ENCODE data around the gene NR6A1. TPM values are rescaled to one million over a fixed set of nuclear protein-coding genes. Genes with fewer than 3 reads are reported as not detected.

The NR6A1 gene
- polyA plus RNA-seq, 1 experiment: 0.25 TPM

DNA sequence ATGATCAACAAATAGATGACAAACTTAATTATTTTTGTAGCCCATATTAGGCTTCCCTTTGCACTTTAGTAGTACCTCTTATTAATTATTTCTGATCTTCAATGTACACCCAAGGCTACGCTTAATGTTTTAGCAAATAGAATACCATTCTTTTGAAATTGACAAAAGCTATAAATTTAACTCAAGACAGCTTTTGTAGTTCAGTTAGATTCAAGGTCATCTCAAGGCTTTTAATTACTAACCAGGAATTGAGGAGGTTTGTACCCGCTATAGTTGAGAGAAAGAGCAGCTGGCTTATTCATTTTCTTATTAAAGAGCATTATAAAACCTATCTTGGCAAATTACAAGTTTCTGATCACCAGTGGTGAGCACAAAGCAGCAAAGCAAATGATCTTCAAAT, 15.1 kb downstream of the NR6A1 start:
- DNase-seq (ENCODE audit: low read depth): no peak
- POLR2A ChIA-PET: no interaction called here
- no peaks in the 10 kb centered on the region for H3K36me3 ChIP-seq (ENCODE audit: control insufficient read depth, insufficient read depth, low read length)
- peaks cover 2% of the 10 kb centered on the region for H3K27me3 ChIP-seq (ENCODE audit: control insufficient read depth, insufficient read depth, low read length)
- TF ChIP-seq, protein P1, sequence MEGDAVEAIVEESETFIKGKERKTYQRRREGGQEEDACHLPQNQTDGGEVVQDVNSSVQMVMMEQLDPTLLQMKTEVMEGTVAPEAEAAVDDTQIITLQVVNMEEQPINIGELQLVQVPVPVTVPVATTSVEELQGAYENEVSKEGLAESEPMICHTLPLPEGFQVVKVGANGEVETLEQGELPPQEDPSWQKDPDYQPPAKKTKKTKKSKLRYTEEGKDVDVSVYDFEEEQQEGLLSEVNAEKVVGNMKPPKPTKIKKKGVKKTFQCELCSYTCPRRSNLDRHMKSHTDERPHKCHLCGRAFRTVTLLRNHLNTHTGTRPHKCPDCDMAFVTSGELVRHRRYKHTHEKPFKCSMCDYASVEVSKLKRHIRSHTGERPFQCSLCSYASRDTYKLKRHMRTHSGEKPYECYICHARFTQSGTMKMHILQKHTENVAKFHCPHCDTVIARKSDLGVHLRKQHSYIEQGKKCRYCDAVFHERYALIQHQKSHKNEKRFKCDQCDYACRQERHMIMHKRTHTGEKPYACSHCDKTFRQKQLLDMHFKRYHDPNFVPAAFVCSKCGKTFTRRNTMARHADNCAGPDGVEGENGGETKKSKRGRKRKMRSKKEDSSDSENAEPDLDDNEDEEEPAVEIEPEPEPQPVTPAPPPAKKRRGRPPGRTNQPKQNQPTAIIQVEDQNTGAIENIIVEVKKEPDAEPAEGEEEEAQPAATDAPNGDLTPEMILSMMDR (IDR thresholded peaks at IDR 0.05; ENCODE audit: insufficient read depth, low read depth, low read length): no peak
- CTCF ChIA-PET: no interaction called here
- no peak overlapping the region for H3K4me3 ChIP-seq (ENCODE audit: low read depth, low read length)

DNA sequence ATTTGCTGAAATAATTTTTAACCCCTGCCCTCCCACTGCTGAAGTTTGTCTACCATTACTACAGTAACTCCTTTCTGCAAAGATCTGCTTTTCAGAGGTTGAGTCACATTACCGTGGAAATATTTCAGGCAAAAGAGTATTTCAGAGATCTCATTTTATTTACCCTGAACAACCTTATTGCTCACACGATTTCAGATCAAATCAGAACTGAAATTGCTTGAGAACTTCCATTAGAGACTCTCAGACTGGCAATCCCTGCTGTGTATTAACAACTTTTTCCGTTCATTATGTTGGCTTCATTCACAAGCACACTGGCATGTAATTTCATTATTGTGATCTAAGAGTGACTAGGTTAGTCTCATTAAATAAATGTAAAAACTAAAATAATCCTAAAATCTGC, 16.1 kb downstream of the NR6A1 start:
- no peak for DNase-seq (ENCODE audit: low read depth)
- Histone ChIP-seq H3K27me3 (ENCODE audit: control insufficient read depth, insufficient read depth, low read length) (peaks cover 2% of the 10 kb centered on the region), H3K4me3 (ENCODE audit: low read depth, low read length) (no peak overlapping the region), H3K36me3 (ENCODE audit: control insufficient read depth, insufficient read depth, low read length) (no peaks in the 10 kb centered on the region)
- ChIA-PET POLR2A (no interaction called here), CTCF (interaction anchor here (1.3 to 3.1 kb wide), 5 partner anchors 10 to 203 kb away, joined by 5 to 14 read pairs (median 12); partner anchors contain the start of gene NR6A1)
- TF ChIP-seq, protein P1 (IDR thresholded peaks at IDR 0.05; ENCODE audit: insufficient read depth, low read depth, low read length): no peak

DNA sequence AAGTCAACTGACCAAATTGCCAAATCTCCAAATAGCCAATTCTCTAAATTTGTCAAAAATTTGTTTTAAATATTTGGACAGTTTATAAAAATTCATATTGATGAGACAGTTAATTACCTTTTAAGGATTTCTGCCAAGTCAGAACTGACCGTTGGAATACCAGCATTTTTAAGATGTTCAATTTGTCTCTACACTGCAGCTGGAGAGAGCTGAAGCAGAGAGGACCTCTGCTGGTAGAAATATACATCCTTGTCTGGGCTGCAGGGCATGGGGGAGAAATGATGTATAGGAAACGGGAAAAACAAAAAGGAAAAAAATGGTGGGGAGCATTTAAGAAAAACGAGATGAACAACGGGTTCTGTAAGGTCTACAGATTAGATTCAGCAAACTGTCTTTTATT, 16.8 kb downstream of the NR6A1 start:
- ChIA-PET CTCF (interaction anchor here (0.6 to 3.1 kb wide), 10 partner anchors 11 to 203 kb away, joined by 3 to 14 read pairs (median 5); partner anchors contain the start of gene NR6A1), POLR2A (no interaction called here)
- no peak overlapping the region for H3K4me3 ChIP-seq (ENCODE audit: low read depth, low read length)
- TF ChIP-seq, protein P1 (IDR thresholded peaks at IDR 0.05; ENCODE audit: insufficient read depth, low read depth, low read length): peak; percentile 72
- H3K36me3 ChIP-seq (ENCODE audit: control insufficient read depth, insufficient read depth, low read length): no peaks in the 10 kb centered on the region
- no peak for DNase-seq (ENCODE audit: low read depth)
- H3K27me3 ChIP-seq (ENCODE audit: control insufficient read depth, insufficient read depth, low read length): peaks cover 2% of the 10 kb centered on the region

DNA sequence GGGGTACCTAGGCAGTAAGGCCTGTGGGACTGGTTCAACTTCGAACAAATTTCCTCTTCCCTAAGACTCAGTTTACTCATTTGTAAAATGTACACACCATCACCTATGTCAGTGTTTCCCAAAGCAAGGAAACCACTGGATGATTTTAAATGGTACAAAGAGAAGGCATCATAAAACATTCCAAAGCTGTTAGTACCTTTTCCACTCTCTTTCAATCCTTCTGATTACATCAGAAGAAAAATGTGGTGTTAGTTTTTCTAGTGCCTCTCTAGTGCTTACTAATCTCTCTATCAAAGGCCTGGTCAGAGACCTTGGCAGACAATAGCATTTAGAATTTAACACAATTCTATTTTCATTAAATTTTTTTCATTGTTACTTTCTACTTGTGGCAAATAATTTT, 18.1 kb downstream of the NR6A1 start:
- no peaks in the 10 kb centered on the region; the same call in none of the 2 replicates for H3K27me3 ChIP-seq (ENCODE audit: control insufficient read depth, insufficient read depth, low read length)
- ChIA-PET POLR2A (no interaction called here), CTCF (interaction anchor here (1.0 to 3.1 kb wide), 8 partner anchors 10 to 201 kb away, joined by 3 to 14 read pairs (median 5); no protein-coding TSS in a partner anchor)
- no peak for DNase-seq (ENCODE audit: low read depth)
- TF ChIP-seq, protein P1 (IDR thresholded peaks at IDR 0.05; ENCODE audit: insufficient read depth, low read depth, low read length): no peak
- H3K4me3 ChIP-seq (ENCODE audit: low read depth, low read length): no peak overlapping the region
- H3K36me3 ChIP-seq (ENCODE audit: control insufficient read depth, insufficient read depth, low read length): no peaks in the 10 kb centered on the region

DNA sequence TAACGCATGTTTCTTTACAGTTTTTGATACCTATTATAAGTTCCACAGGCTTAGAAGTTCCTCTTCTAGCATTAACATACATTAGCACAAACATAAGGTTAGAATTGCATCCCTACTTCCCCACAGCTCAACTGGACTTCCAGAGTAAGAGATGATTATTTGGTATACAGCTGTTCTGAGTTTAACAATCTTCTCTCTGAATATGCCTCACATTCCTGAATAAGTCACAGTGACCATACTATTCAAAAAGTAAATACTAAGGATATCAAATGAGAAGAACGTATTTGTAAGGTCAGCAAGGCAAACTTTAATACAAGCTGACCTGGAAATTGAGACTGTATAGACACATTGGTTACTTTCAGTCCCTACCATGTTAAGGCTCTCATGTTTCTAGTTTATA, 21.3 kb downstream of the NR6A1 start:
- TF ChIP-seq, protein P1 (IDR thresholded peaks at IDR 0.05; ENCODE audit: insufficient read depth, low read depth, low read length): no peak
- CTCF ChIA-PET: interaction anchor here (0.6 to 1.5 kb wide), 6 partner anchors 12 to 150 kb away, joined by 3 to 4 read pairs (median 3); no protein-coding TSS in a partner anchor
- H3K27me3 ChIP-seq (ENCODE audit: control insufficient read depth, insufficient read depth, low read length): no peaks in the 10 kb centered on the region
- no peaks in the 10 kb centered on the region for H3K36me3 ChIP-seq (ENCODE audit: control insufficient read depth, insufficient read depth, low read length)
- DNase-seq (ENCODE audit: low read depth): no peak
- POLR2A ChIA-PET: no interaction called here
- no peak overlapping the region for H3K4me3 ChIP-seq (ENCODE audit: low read depth, low read length)

All from BJ (cell line).